Natural killer cell (primary cell): ENCODE results near the gene PVALEF. TPM values are rescaled to one million over a fixed set of nuclear protein-coding genes. Genes with fewer than 3 reads are reported as not detected.

Experiments used
- ATAC-seq, 3 donors: fragments of 150-1000 bp in 2 of 3; fragments of 200-7000 bp in 1 of 3; cut with Tn5 transposase; 1 replicate in 1 of 3; 2 replicates in 2 of 3; pipeline ENCODE4 v1.10.0; 2021; ENCODE audit warnings: mild to moderate bottlenecking in 2 of 3, moderate library complexity in 2 of 3
- DNase-seq, 2 donors: peaks; one replicate each; pipeline versions ENCODE4 v3.0.0 to v3.0.0-alpha.2; 2013 to 2021; ENCODE audit warnings: mixed read lengths in 1 of 2
- H3K27ac ChIP-seq: one replicate; pipeline ENCODE4 v1.5.1; 2013; ENCODE audit warnings: mild to moderate bottlenecking, low read length
- H3K27me3 ChIP-seq: one replicate; pipeline ENCODE4 v1.6.1; 2013; ENCODE audit warnings: low read length; ENCODE audit not compliant: control insufficient read depth, insufficient read depth
- H3K36me3 ChIP-seq: one replicate; pipeline ENCODE4 v1.6.1; 2013; ENCODE audit warnings: low read length; ENCODE audit not compliant: control insufficient read depth, insufficient read depth
- H3K4me1 ChIP-seq: one replicate; pipeline ENCODE4 v1.6.1; 2013; ENCODE audit warnings: low read length; ENCODE audit not compliant: control insufficient read depth, insufficient read depth
- H3K4me3 ChIP-seq: one replicate; pipeline ENCODE4 v1.5.1; 2013; ENCODE audit warnings: low read length
- H3K9me3 ChIP-seq: one replicate; pipeline ENCODE4 v1.6.1; 2013; ENCODE audit warnings: low read length; ENCODE audit not compliant: control insufficient read depth, insufficient read depth
- H3K27ac Mint-ChIP-seq, 2 donors: one replicate each; pipeline ENCODE4 v1.8.0; 2022; ENCODE audit warnings: mild to moderate bottlenecking in 2 of 2, mixed read lengths in 2 of 2, moderate library complexity in 1 of 2
- H3K27me3 Mint-ChIP-seq, 2 donors: one replicate each; pipeline ENCODE4 v1.8.0; 2022; ENCODE audit warnings: low read depth in 2 of 2, mixed read lengths in 2 of 2
- H3K36me3 Mint-ChIP-seq: one replicate; pipeline ENCODE4 v1.8.0; 2022; ENCODE audit warnings: mixed read lengths
- H3K4me1 Mint-ChIP-seq, 2 donors: one replicate each; pipeline ENCODE4 v1.8.0; 2022; ENCODE audit warnings: mixed read lengths in 2 of 2
- H3K4me3 Mint-ChIP-seq: one replicate; pipeline ENCODE4 v1.8.0; 2022; ENCODE audit warnings: mild to moderate bottlenecking, moderate library complexity, mixed read lengths
- H3K9me3 Mint-ChIP-seq, 2 donors: one replicate each; pipeline ENCODE4 v1.8.0; 2022; ENCODE audit warnings: mixed read lengths in 2 of 2
- CTCF ChIP-seq: fragments of 200-600 bp; IDR thresholded peaks from one replicate; pipeline ENCODE4 v1.8.0; 2022; ENCODE audit warnings: antibody characterized with exemption
- WGBS: methylation state at CpG from one replicate; pipeline ENCODE4 v1.1.7; 2013; ENCODE audit warnings: missing lambda C conversion rate; ENCODE audit not compliant: insufficient coverage; 5-methylcytosine and 5-hydroxymethylcytosine counted together
- intact Hi-C: fragments of 100-400 bp; cut with micrococcal nuclease; formaldehyde crosslinking; loops from one replicate; pipeline ENCODE4 v1.14.2; 2022
- total RNA-seq, 4 donors: library from RNA; stranded (reverse); fragments of 120-200 nt in 1 of 4; gene quantifications; one replicate each; pipeline versions ENCODE4 v1.2.3 to v1.2.4, GENCODE V29; 2013 to 2022

Gene PVALEF
- total RNA-seq, 3 donors from 2014 or later (not counting 1 experiment from before 2014, with no cell fraction given) = not detected

- Histone ChIP-seq H3K4me1 (peaks cover 22% of the 10 kb centered on the region), H3K36me3 (peaks cover 23% of the 10 kb centered on the region), H3K27me3 (no peaks in the 10 kb centered on the region), H3K27ac (no peak overlapping the region), H3K9me3 (no peaks in the 10 kb centered on the region), H3K4me3 (no peak overlapping the region)
- no peak for ATAC-seq
- Mint-ChIP-seq H3K4me3 (no peak overlapping the region), H3K27me3 (no peaks in the 10 kb centered on the region), H3K36me3 (no peaks in the 10 kb centered on the region), H3K9me3 (no peaks in the 10 kb centered on the region), H3K27ac (no peak overlapping the region), H3K4me1 (peaks cover 25 to 36% of the 10 kb centered on the region in 2 donors)
- no peak for TF ChIP-seq CTCF
- no peak for DNase-seq
- intact Hi-C loops = no loop called here
- WGBS = 96% methylated on average over 43 of the region's 43 CpGs
Measured at GRCh38 chr17:81231766-81232581, 66.7 kb downstream of the PVALEF start.

Other genes with a start within 250 kb of the PVALEF start
- gene CHMP6, start 173.7 kb upstream of the PVALEF start, total RNA-seq = 10 to 100 TPM; 26.8 to 33.3 (median 33.0) TPM
- gene BAIAP2, start 130.4 kb upstream of the PVALEF start, total RNA-seq = 10 to 100 TPM in 2 of 3 donors, 1 to 10 TPM in 1; 6.7 to 12.3 (median 10.4) TPM
- 10 to 100 TPM in 2 of 3 donors, 1 to 10 TPM in 1; 8.5 to 13.7 (median 10.4) TPM for gene AATK, start 714 bp downstream of the PVALEF start, total RNA-seq
- 10 to 100 TPM in 2 of 3 donors, 1 to 10 TPM in 1; 9.9 to 11.4 (median 10.0) TPM for gene CEP131, start 57.5 kb downstream of the PVALEF start, total RNA-seq
- 100 to 1,000 TPM in 2 of 3 donors, 10 to 100 TPM in 1; 89.8 to 137 (median 126) TPM for gene TEPSIN, start 73.5 kb downstream of the PVALEF start, total RNA-seq
- gene NDUFAF8, start 73.8 kb downstream of the PVALEF start, total RNA-seq = 10 to 100 TPM; 28.6 to 36.4 (median 34.9) TPM
- 100 to 1,000 TPM in 1 of 3 donors, 10 to 100 TPM in 2; 72.2 to 104 (median 90.5) TPM for gene SLC38A10, start 129.8 kb downstream of the PVALEF start, total RNA-seq
- gene BAHCC1, start 229.9 kb downstream of the PVALEF start, total RNA-seq = 10 to 100 TPM in 1 of 3 donors, 1 to 10 TPM in 2; 2.9 to 17.3 (median 5.7) TPM